Mesenchymal stem cell (in vitro differentiated cells and primary cell): Measurements from ENCODE around the gene RNF150.

Source experiments
- DNase-seq: peaks from one replicate; pipeline ENCODE4 v3.0.0-alpha.2; 2013
- H2AFZ ChIP-seq: one replicate; pipeline ENCODE4 v1.6.1; 2013; ENCODE audit warnings: low read depth, mild to moderate bottlenecking, control low read depth, inconsistent platforms, low read length, moderate library complexity
- H2AK5ac ChIP-seq: 2 replicates; pipeline ENCODE4 v1.6.1; 2013; ENCODE audit warnings: low read length, moderate library complexity, mild to moderate bottlenecking, inconsistent platforms; ENCODE audit not compliant: severe bottlenecking
- H2BK120ac ChIP-seq: one replicate; pipeline ENCODE4 v1.6.1; 2013; ENCODE audit warnings: low read depth, mild to moderate bottlenecking, inconsistent platforms, low read length, moderate library complexity
- H2BK12ac ChIP-seq, 2 experiments: one replicate each; pipeline ENCODE4 v1.6.1; 2013; ENCODE audit warnings: inconsistent platforms in 2 of 2, low read length in 2 of 2, mild to moderate bottlenecking in 2 of 2, moderate library complexity in 2 of 2, control low read depth in 1 of 2
- H2BK15ac ChIP-seq: one replicate; pipeline ENCODE4 v1.6.1; 2013; ENCODE audit warnings: mild to moderate bottlenecking, low read depth, inconsistent platforms; ENCODE audit not compliant: poor library complexity, severe bottlenecking
- H2BK5ac ChIP-seq: 2 replicates; pipeline ENCODE4 v1.6.1; 2013; ENCODE audit warnings: low read depth, mild to moderate bottlenecking, low read length, control low read depth, inconsistent platforms; ENCODE audit not compliant: poor library complexity, severe bottlenecking
- H3K14ac ChIP-seq, 2 experiments: one replicate each; pipeline ENCODE4 v1.6.1; 2013; ENCODE audit warnings: inconsistent platforms in 2 of 2, low read length in 2 of 2, control low read depth in 1 of 2, mild to moderate bottlenecking in 1 of 2, moderate library complexity in 1 of 2
- H3K18ac ChIP-seq, 2 experiments: one replicate each; pipeline ENCODE4 v1.6.1; 2013; ENCODE audit warnings: inconsistent platforms in 2 of 2, low read length in 2 of 2, control low read depth in 1 of 2, low read depth in 1 of 2, mild to moderate bottlenecking in 1 of 2
- H3K23ac ChIP-seq, 2 experiments: one replicate each; pipeline ENCODE4 v1.6.1; 2013; ENCODE audit warnings: inconsistent platforms in 2 of 2, low read length in 2 of 2, mild to moderate bottlenecking in 2 of 2, moderate library complexity in 2 of 2, control low read depth in 1 of 2
- H3K27ac ChIP-seq: 2 replicates; pipeline ENCODE4 v1.5.1; 2013; ENCODE audit warnings: mild to moderate bottlenecking, moderate library complexity, low read length, control low read depth, inconsistent platforms; ENCODE audit not compliant: poor library complexity, severe bottlenecking
- H3K27me3 ChIP-seq, 2 experiments: 2 replicates each; pipeline versions ENCODE4 v1.6.1 to v1.7.0; 2013; ENCODE audit warnings: low read length in 2 of 2, mild to moderate bottlenecking in 2 of 2, moderate library complexity in 2 of 2, control low read depth in 1 of 2, inconsistent platforms in 1 of 2; ENCODE audit not compliant: control insufficient read depth in 1 of 2, insufficient read depth in 1 of 2
- H3K36me3 ChIP-seq, 2 experiments: 2 replicates each; pipeline versions ENCODE4 v1.6.1 to v1.7.0; 2013; ENCODE audit warnings: low read length in 2 of 2, control low read depth in 1 of 2, inconsistent platforms in 1 of 2, low read depth in 1 of 2, mild to moderate bottlenecking in 1 of 2; ENCODE audit not compliant: insufficient read depth in 2 of 2, control insufficient read depth in 1 of 2
- H3K4ac ChIP-seq, 2 experiments: one replicate each; pipeline ENCODE4 v1.6.1; 2013; ENCODE audit warnings: inconsistent platforms in 2 of 2, low read length in 2 of 2, mild to moderate bottlenecking in 2 of 2, moderate library complexity in 2 of 2, control low read depth in 1 of 2, low read depth in 1 of 2
- H3K4me1 ChIP-seq: 2 replicates; pipeline ENCODE4 v1.6.1; 2013; ENCODE audit warnings: low read depth, low read length, control low read depth; ENCODE audit not compliant: control insufficient read depth, insufficient read depth
- H3K4me2 ChIP-seq: 2 replicates; pipeline ENCODE4 v1.6.1; 2013; ENCODE audit warnings: low read length, mild to moderate bottlenecking, inconsistent platforms; ENCODE audit not compliant: poor library complexity, severe bottlenecking
- H3K4me3 ChIP-seq, 2 experiments: 2 replicates each; pipeline versions ENCODE4 v1.5.1 to v1.7.0; 2013; ENCODE audit warnings: low read length in 2 of 2, mild to moderate bottlenecking in 2 of 2, control low read depth in 1 of 2, low read depth in 1 of 2; ENCODE audit not compliant: insufficient read depth in 1 of 2
- H3K79me1 ChIP-seq: replicated peaks from 2 replicates; pipeline ENCODE4 v1.6.1; 2013; ENCODE audit warnings: mild to moderate bottlenecking, control low read depth, low read length, inconsistent platforms; ENCODE audit not compliant: poor library complexity, severe bottlenecking
- H3K9ac ChIP-seq: 2 replicates; pipeline ENCODE4 v1.7.0; 2013; ENCODE audit warnings: mild to moderate bottlenecking, low read length, moderate library complexity
- H3K9me3 ChIP-seq: 2 replicates; pipeline ENCODE4 v1.7.0; 2013; ENCODE audit warnings: mild to moderate bottlenecking, low read length; ENCODE audit not compliant: control insufficient read depth
- H4K8ac ChIP-seq: one replicate; pipeline ENCODE4 v1.6.1; 2013; ENCODE audit warnings: inconsistent platforms, mild to moderate bottlenecking, low read length, moderate library complexity
- H4K91ac ChIP-seq: one replicate; pipeline ENCODE4 v1.6.1; 2013; ENCODE audit warnings: mild to moderate bottlenecking, low read length, inconsistent platforms
- WGBS: methylation state at CpG from one replicate; pipeline ENCODE4 v1.1.7; 2013; ENCODE audit warnings: mixed read lengths; 5-methylcytosine and 5-hydroxymethylcytosine counted together

The RNF150 gene

DNA sequence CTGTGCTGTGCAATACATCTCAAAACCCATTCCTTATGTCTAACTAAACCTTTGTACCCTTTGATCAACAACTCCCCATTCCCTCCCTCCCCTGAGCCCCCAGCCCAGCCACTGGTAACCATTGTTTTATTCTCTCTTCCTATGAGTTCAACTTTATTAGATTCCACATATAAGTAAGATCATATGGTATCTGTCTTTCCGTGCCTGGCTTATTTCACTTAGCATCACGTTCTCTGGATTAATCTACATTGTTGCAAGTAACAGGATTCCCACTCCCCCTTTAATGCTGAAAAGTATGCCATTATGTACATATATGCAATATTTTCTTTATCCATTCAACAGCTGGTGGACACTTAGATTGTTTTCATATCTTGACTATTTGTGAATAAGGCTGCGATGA, 119.4 kb downstream of the RNF150 start:
- H4K8ac ChIP-seq, result no peak overlapping the region
- no peaks in the 10 kb centered on the region for H3K9me3 ChIP-seq
- no peak overlapping the region for H3K23ac ChIP-seq
- H3K4me3 ChIP-seq, result no peak overlapping the region
- H4K91ac ChIP-seq, result no peak overlapping the region
- H3K79me1 ChIP-seq, result peaks cover 3% of the 10 kb centered on the region
- H3K4me1 ChIP-seq, result no peaks in the 10 kb centered on the region
- H3K4me2 ChIP-seq, result no peak overlapping the region
- no peak overlapping the region for H2AK5ac ChIP-seq
- H2BK12ac ChIP-seq, result no peak overlapping the region
- no peak overlapping the region for H3K9ac ChIP-seq
- no CpG with 5 or more reads among the region's 3 CpGs for WGBS
- H2BK5ac ChIP-seq, result no peak overlapping the region
- H3K4ac ChIP-seq, result no peak overlapping the region
- no peak overlapping the region for H2AFZ ChIP-seq
- no peak overlapping the region for H3K18ac ChIP-seq
- no peak overlapping the region for H2BK120ac ChIP-seq
- no peaks in the 10 kb centered on the region for H3K27me3 ChIP-seq
- DNase-seq, result no peak
- H3K27ac ChIP-seq, result no peak overlapping the region
- H3K14ac ChIP-seq, result no peak overlapping the region
- H3K36me3 ChIP-seq, result no peaks in the 10 kb centered on the region
- H2BK15ac ChIP-seq, result no peak overlapping the region

DNA sequence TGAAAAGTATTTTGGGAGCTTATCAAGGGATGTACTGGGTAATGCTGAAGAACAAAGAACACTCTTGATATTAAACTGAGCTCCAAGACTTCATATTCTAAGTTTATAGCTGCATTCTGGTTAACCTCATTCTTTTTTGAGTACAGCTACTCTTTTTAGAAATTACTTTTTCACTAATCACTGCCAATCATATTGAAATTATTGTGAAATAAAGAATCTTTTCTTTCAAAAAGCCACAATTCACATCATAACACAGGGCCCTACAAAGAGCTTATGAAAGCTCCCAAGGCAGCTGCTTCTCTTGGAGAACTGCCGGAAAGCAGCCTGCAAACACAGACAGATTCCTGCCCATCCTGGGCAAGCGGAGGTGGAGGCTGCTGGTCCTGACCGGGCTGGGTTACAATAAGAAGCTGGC, 121.4 kb downstream of the RNF150 start:
- H3K36me3 ChIP-seq, result no peaks in the 10 kb centered on the region
- no peak overlapping the region for H2AFZ ChIP-seq
- H3K27ac ChIP-seq, result no peak overlapping the region
- no peak overlapping the region for H4K8ac ChIP-seq
- DNase-seq, result no peak
- H2AK5ac ChIP-seq, result no peak overlapping the region
- H3K18ac ChIP-seq, result no peak overlapping the region
- WGBS, result 94% methylated on average over 3 of the region's 3 CpGs
- H3K4ac ChIP-seq, result no peak overlapping the region
- no peak overlapping the region for H3K14ac ChIP-seq
- no peaks in the 10 kb centered on the region for H3K4me1 ChIP-seq
- H2BK120ac ChIP-seq, result no peak overlapping the region
- H3K27me3 ChIP-seq, result no peaks in the 10 kb centered on the region
- peaks cover 3% of the 10 kb centered on the region for H3K79me1 ChIP-seq
- no peak overlapping the region for H3K9ac ChIP-seq
- no peak overlapping the region for H3K23ac ChIP-seq
- no peak overlapping the region for H4K91ac ChIP-seq
- H2BK15ac ChIP-seq, result no peak overlapping the region
- no peaks in the 10 kb centered on the region for H3K9me3 ChIP-seq
- H3K4me3 ChIP-seq, result no peak overlapping the region
- no peak overlapping the region for H2BK12ac ChIP-seq
- no peak overlapping the region for H3K4me2 ChIP-seq
- H2BK5ac ChIP-seq, result no peak overlapping the region

DNA sequence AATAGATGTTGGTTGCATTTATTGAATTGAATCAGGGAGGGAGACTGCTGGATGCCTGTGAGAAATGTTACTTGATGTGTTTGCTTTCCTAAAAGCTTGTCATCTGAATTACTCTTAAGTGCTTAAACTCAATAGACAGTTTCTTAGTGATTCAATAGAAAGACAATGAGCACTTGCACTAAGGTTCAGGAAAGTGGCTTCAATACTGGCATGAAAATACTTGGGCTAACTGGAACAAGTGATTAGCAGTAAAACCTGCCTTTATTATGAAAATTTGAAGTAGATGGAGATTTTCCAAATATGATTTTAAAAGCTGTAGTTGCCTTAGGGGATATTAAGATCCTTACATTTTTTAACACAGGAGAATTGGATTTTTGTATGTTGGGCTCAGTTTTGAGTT, 123.3 kb downstream of the RNF150 start:
- Histone ChIP-seq H2BK5ac (no peak overlapping the region), H2AFZ (no peak overlapping the region), H2BK12ac (no peak overlapping the region), H2BK120ac (no peak overlapping the region), H3K4me2 (no peak overlapping the region), H2BK15ac (no peak overlapping the region), H3K4me1 (no peaks in the 10 kb centered on the region), H3K23ac (no peak overlapping the region), H3K18ac (no peak overlapping the region), H3K4me3 (no peak overlapping the region), H3K36me3 (no peaks in the 10 kb centered on the region), H3K27me3 (no peaks in the 10 kb centered on the region), H2AK5ac (no peak overlapping the region), H3K4ac (no peak overlapping the region), H3K9me3 (no peaks in the 10 kb centered on the region), H3K9ac (no peak overlapping the region), H4K8ac (no peak overlapping the region), H4K91ac (no peak overlapping the region), H3K14ac (no peak overlapping the region), H3K27ac (no peak overlapping the region), H3K79me1 (peaks cover 3% of the 10 kb centered on the region)
- DNase-seq, result no peak

DNA sequence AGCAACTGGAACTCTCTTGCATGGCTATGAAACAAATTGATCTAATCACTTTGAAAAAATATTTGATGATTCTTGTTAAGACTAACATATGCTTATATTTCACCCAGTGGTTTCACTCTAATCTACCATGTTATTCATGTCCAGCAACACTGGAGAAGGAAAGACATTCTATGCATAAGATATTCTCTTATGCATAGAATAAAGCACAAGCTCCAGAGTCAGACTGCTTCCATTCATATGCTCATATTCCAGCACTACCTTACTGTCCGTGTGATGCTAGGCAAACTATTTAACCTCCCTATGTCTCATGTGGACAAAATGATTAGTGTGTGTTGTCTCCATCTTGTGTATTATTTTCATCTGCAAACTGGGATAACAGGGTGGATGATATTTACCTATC, 124.1 kb downstream of the RNF150 start:
- Histone ChIP-seq H2AK5ac (no peak overlapping the region), H3K4me1 (no peaks in the 10 kb centered on the region), H3K4me3 (no peak overlapping the region), H3K79me1 (peaks cover 3% of the 10 kb centered on the region), H3K4me2 (no peak overlapping the region), H3K36me3 (no peaks in the 10 kb centered on the region), H3K14ac (no peak overlapping the region), H2AFZ (no peak overlapping the region), H3K23ac (no peak overlapping the region), H3K27ac (no peak overlapping the region), H2BK5ac (no peak overlapping the region), H4K91ac (no peak overlapping the region), H3K9ac (no peak overlapping the region), H3K27me3 (no peaks in the 10 kb centered on the region), H2BK120ac (no peak overlapping the region), H3K4ac (no peak overlapping the region), H3K18ac (no peak overlapping the region), H3K9me3 (no peaks in the 10 kb centered on the region), H2BK15ac (no peak overlapping the region), H2BK12ac (no peak overlapping the region), H4K8ac (no peak overlapping the region)
- DNase-seq, result no peak
- WGBS, result no CpG with 5 or more reads among the region's 1 CpG
